H1 (cell line): ENCODE data around the gene SYVN1. TPM values are rescaled to one million over a fixed set of nuclear protein-coding genes. Genes with fewer than 3 reads are reported as not detected.

ENCODE experiments used
- CTCF ChIA-PET: fragments of 300-600 bp; sonication (Branson Sonifier 250); formaldehyde crosslinking; loops from one replicate; lab custom pipeline; 2021; ENCODE audit not compliant: partially characterized antibody; lab: Charles Lee
- POLR2A ChIA-PET: fragments of 300-600 bp; sonication (Branson Sonifier 250); formaldehyde crosslinking; loops from one replicate; lab custom pipeline; 2021; ENCODE audit warnings: inconsistent platforms; ENCODE audit not compliant: partially characterized antibody; lab: Charles Lee
- DNase-seq, 2 experiments: peaks; one replicate each; pipeline versions ENCODE4 v3.0.0 to v3.0.0-alpha.2; 2010 to 2022; ENCODE audit warnings: low spot score in 2 of 2, low read depth in 1 of 2, mixed read lengths in 1 of 2
- FAIRE-seq: peaks from 2 replicates; lab custom pipeline; 2011; peaks lifted over from hg19 to GRCh38; lab: Jason Lieb, UNC
- H2AFZ ChIP-seq: 2 replicates; pipeline ENCODE4 v1.8.1; 2012; ENCODE audit warnings: low read length, inconsistent platforms
- H2AK5ac ChIP-seq: 2 replicates; pipeline ENCODE4 v1.6.1; 2013; ENCODE audit warnings: low read depth, low read length
- H2BK120ac ChIP-seq: replicated peaks from 2 replicates; pipeline ENCODE3; 2013; ENCODE audit warnings: low read depth, low read length, inconsistent platforms
- H2BK12ac ChIP-seq: 2 replicates; pipeline ENCODE4 v1.6.1; 2013; ENCODE audit warnings: low read depth, low read length
- H2BK15ac ChIP-seq: 2 replicates; pipeline ENCODE4 v1.6.1; 2013; ENCODE audit warnings: low read length
- H2BK20ac ChIP-seq: 2 replicates; pipeline ENCODE4 v1.6.1; 2013; ENCODE audit warnings: low read length
- H2BK5ac ChIP-seq: 2 replicates; pipeline ENCODE4 v1.6.1; 2013; ENCODE audit warnings: low read depth, low read length
- H3K14ac ChIP-seq: 2 replicates; pipeline ENCODE4 v1.6.1; 2013; ENCODE audit warnings: inconsistent platforms; ENCODE audit not compliant: insufficient read length
- H3K18ac ChIP-seq: 2 replicates; pipeline ENCODE4 v1.6.1; 2013; ENCODE audit warnings: low read length; ENCODE audit errors: extremely low read depth
- H3K23ac ChIP-seq: 2 replicates; pipeline ENCODE4 v1.6.1; 2013; ENCODE audit warnings: inconsistent platforms; ENCODE audit not compliant: insufficient read length
- H3K23me2 ChIP-seq: 2 replicates; pipeline ENCODE4 v1.6.1; 2013; ENCODE audit warnings: low read depth, low read length
- H3K27ac ChIP-seq: 2 replicates; pipeline ENCODE4 v1.6.1; 2011; ENCODE audit warnings: low read depth, low read length, inconsistent platforms
- H3K27me3 ChIP-seq, 4 experiments: replicated peaks in 1 of 4; 1 replicate in 1 of 4; 2 replicates in 3 of 4; pipeline versions ENCODE4 v1.6.1 to v1.8.1; 2011 to 2013; ENCODE audit warnings: low read length in 3 of 4, mild to moderate bottlenecking in 3 of 4, inconsistent platforms in 2 of 4, mixed read lengths in 2 of 4, moderate library complexity in 1 of 4; ENCODE audit not compliant: control insufficient read depth in 3 of 4, insufficient read depth in 3 of 4; ENCODE audit errors: extremely low read depth in 1 of 4
- H3K36me3 ChIP-seq, 4 experiments: 2 replicates each; pipeline versions ENCODE4 v1.6.1 to v1.8.1; 2011 to 2013; ENCODE audit warnings: mild to moderate bottlenecking in 4 of 4, low read length in 3 of 4, moderate library complexity in 2 of 4, control low read depth in 1 of 4, inconsistent platforms in 1 of 4; ENCODE audit not compliant: insufficient read depth in 4 of 4, control insufficient read depth in 2 of 4
- H3K4ac ChIP-seq: replicated peaks from 2 replicates; pipeline ENCODE3; 2013; ENCODE audit warnings: low read length, low read depth, mixed read lengths, inconsistent platforms; ENCODE audit not compliant: insufficient read length
- H3K4me1 ChIP-seq, 4 experiments: replicated peaks in 1 of 4; 1 replicate in 1 of 4; 2 replicates in 3 of 4; pipeline versions ENCODE4 v1.6.1 to v1.8.1; 2011 to 2013; ENCODE audit warnings: low read length in 3 of 4, inconsistent platforms in 2 of 4, mixed read lengths in 1 of 4; ENCODE audit not compliant: insufficient read depth in 4 of 4, control insufficient read depth in 3 of 4
- H3K4me2 ChIP-seq, 2 experiments: 2 replicates each; pipeline versions ENCODE4 v1.6.1 to v1.8.1; 2011 to 2013; ENCODE audit warnings: low read depth in 2 of 2, low read length in 2 of 2, control low read depth in 1 of 2, inconsistent platforms in 1 of 2, mild to moderate bottlenecking in 1 of 2; ENCODE audit not compliant: insufficient read depth in 1 of 2
- H3K4me3 ChIP-seq, 4 experiments: fragments of 200-600, 300-600 bp in 1 of 4; sonication (generic), shearing (Covaris generic), sonication (Bioruptor Twin) in 1 of 4; 2 replicates each; pipeline versions ENCODE4 v1.5.1 to v1.8.1; 2011 to 2016; ENCODE audit warnings: low read length in 4 of 4, low read depth in 3 of 4, control low read depth in 2 of 4, inconsistent platforms in 2 of 4, mild to moderate bottlenecking in 2 of 4, mixed read lengths in 1 of 4, moderate library complexity in 1 of 4; ENCODE audit not compliant: insufficient read depth in 2 of 4; ENCODE audit errors: extremely low read depth in 1 of 4
- H3K56ac ChIP-seq: replicated peaks from 2 replicates; pipeline ENCODE3; 2013; ENCODE audit warnings: low read depth, mild to moderate bottlenecking, mixed read lengths, low read length, inconsistent platforms; ENCODE audit not compliant: insufficient read length
- H3K79me1 ChIP-seq: 2 replicates; pipeline ENCODE4 v1.6.1; 2013; ENCODE audit warnings: low read depth, low read length, control low read depth
- H3K79me2 ChIP-seq, 2 experiments: 2 replicates each; pipeline versions ENCODE4 v1.6.1 to v1.8.1; 2012 to 2013; ENCODE audit warnings: low read length in 2 of 2, mild to moderate bottlenecking in 2 of 2, inconsistent platforms in 1 of 2; ENCODE audit not compliant: insufficient read depth in 2 of 2, control insufficient read depth in 1 of 2
- H3K9ac ChIP-seq, 4 experiments: replicated peaks in 1 of 4; 1 replicate in 1 of 4; 2 replicates in 3 of 4; pipeline versions ENCODE4 v1.6.1 to v1.8.1; 2011 to 2013; ENCODE audit warnings: low read depth in 3 of 4, low read length in 3 of 4, control low read depth in 2 of 4, mild to moderate bottlenecking in 2 of 4, moderate library complexity in 2 of 4, inconsistent platforms in 1 of 4; ENCODE audit errors: extremely low read depth in 1 of 4
- H3K9me3 ChIP-seq, 2 experiments: 2 replicates each; pipeline versions ENCODE4 v1.6.1 to v1.8.1; 2012 to 2013; ENCODE audit warnings: mild to moderate bottlenecking in 2 of 2, moderate library complexity in 2 of 2, control low read depth in 1 of 2, inconsistent platforms in 1 of 2, low read depth in 1 of 2, low read length in 1 of 2, mixed read lengths in 1 of 2; ENCODE audit not compliant: insufficient read depth in 2 of 2
- H4K20me1 ChIP-seq, 2 experiments: replicated peaks in 1 of 2; 2 replicates each; pipeline versions ENCODE3 to v1.8.1; 2011 to 2013; ENCODE audit warnings: inconsistent platforms in 2 of 2, low read length in 2 of 2, mild to moderate bottlenecking in 1 of 2; ENCODE audit not compliant: insufficient read depth in 2 of 2, control insufficient read depth in 1 of 2
- H4K5ac ChIP-seq: 2 replicates; pipeline ENCODE4 v1.6.1; 2013; ENCODE audit warnings: low read length, low read depth, mixed read lengths, inconsistent platforms; ENCODE audit not compliant: insufficient read length
- H4K8ac ChIP-seq: 2 replicates; pipeline ENCODE4 v1.8.0; 2013; ENCODE audit warnings: mild to moderate bottlenecking, moderate library complexity, low read length, inconsistent platforms; ENCODE audit not compliant: insufficient read depth; ENCODE audit errors: extremely low read depth
- H4K91ac ChIP-seq: replicated peaks from 2 replicates; pipeline ENCODE3; 2013; ENCODE audit warnings: low read length, mixed read lengths, inconsistent platforms; ENCODE audit not compliant: insufficient read length
- CREB1 ChIP-seq: IDR thresholded peaks from 2 replicates; pipeline ENCODE4 v1.6.1; 2012; ENCODE audit warnings: inconsistent platforms
- JUN ChIP-seq: IDR thresholded peaks from 2 replicates; pipeline ENCODE4 v1.6.1; 2011; ENCODE audit warnings: low read depth, mild to moderate bottlenecking, improper control_type of control experiment, low read length
- NANOG ChIP-seq: IDR thresholded peaks from 2 replicates; pipeline ENCODE4 v1.6.1; 2011; ENCODE audit warnings: low read length, low read depth, mild to moderate bottlenecking, inconsistent platforms; ENCODE audit not compliant: insufficient read depth, poor library complexity, severe bottlenecking
- POLR2A ChIP-seq, 2 experiments: IDR thresholded peaks; 1 replicate in 1 of 2; 2 replicates in 1 of 2; pipeline ENCODE4 v1.6.1; 2011; ENCODE audit warnings: low read depth in 2 of 2, low read length in 2 of 2, mild to moderate bottlenecking in 2 of 2; ENCODE audit errors: control extremely low read depth in 1 of 2
- POLR2AphosphoS5 ChIP-seq: IDR thresholded peaks from 2 replicates; pipeline ENCODE4 v1.6.1; 2011; ENCODE audit warnings: low read depth, low read length
- SP2 ChIP-seq: IDR thresholded peaks from 2 replicates; pipeline ENCODE4 v1.6.1; 2012; ENCODE audit warnings: mild to moderate bottlenecking, low read length, inconsistent platforms
- YY1 ChIP-seq: IDR thresholded peaks from 2 replicates; pipeline ENCODE4 v1.6.1; 2011; ENCODE audit warnings: low read depth, mild to moderate bottlenecking, low read length
- WGBS, 2 experiments: shearing (Covaris generic) in 1 of 2; methylation state at CpG; one replicate each; pipeline versions ENCODE4 v1.1.6 to v1.1.7; 2013 to 2015; ENCODE audit warnings: low lambda C conversion rate in 2 of 2, mixed read lengths in 2 of 2, inconsistent platforms in 1 of 2, low coverage in 1 of 2, missing lambda C conversion rate in 1 of 2; ENCODE audit not compliant: insufficient replicate concordance in 2 of 2, insufficient coverage in 1 of 2, insufficient read length in 1 of 2; ENCODE audit errors: extremely low coverage in 1 of 2, missing lambda C conversion rate in 1 of 2; 5-methylcytosine and 5-hydroxymethylcytosine counted together
- polyA plus RNA-seq, 7 experiments: library from polyadenylated mRNA; depleted of rRNA in 3 of 7; stranded (reverse) in 5 of 7; unstranded in 2 of 7; fragments of >200 nt in 5 of 7; fragments of 200-250 nt in 2 of 7; gene quantifications; 1 replicate in 5 of 7; 2 replicates in 1 of 7; 4 replicates in 1 of 7; pipeline versions ENCODE4 v1.2.1 to v1.2.3, GENCODE V29; 2011 to 2013; ENCODE audit warnings: missing spikeins in 2 of 7, mixed read lengths in 2 of 7
- total RNA-seq: library from RNA; stranded (reverse); fragmentation: NEBNext Ultra II Directional; extraction: Animal tissue kit (Norgen Biotek cat#: 25700); gene quantifications from 2 replicates; pipeline ENCODE4 v1.2.1, GENCODE V29; 2021
- TF ChIP-seq, protein P1 (sequence below): IDR thresholded peaks from 2 replicates; pipeline ENCODE4 v1.6.1; 2011; ENCODE audit warnings: low read depth, mild to moderate bottlenecking, low read length; ENCODE audit not compliant: insufficient read depth
- TF ChIP-seq, protein P2 (sequence below): IDR thresholded peaks from 2 replicates; pipeline ENCODE4 v1.6.1; 2012; ENCODE audit warnings: inconsistent platforms

SYVN1 gene
- total and polyA plus RNA-seq, 2 of the 8 experiments (the other 6 are each of a cell fraction or from before 2014, with no cell fraction given) = 27.8 to 29.4 TPM

DNA sequence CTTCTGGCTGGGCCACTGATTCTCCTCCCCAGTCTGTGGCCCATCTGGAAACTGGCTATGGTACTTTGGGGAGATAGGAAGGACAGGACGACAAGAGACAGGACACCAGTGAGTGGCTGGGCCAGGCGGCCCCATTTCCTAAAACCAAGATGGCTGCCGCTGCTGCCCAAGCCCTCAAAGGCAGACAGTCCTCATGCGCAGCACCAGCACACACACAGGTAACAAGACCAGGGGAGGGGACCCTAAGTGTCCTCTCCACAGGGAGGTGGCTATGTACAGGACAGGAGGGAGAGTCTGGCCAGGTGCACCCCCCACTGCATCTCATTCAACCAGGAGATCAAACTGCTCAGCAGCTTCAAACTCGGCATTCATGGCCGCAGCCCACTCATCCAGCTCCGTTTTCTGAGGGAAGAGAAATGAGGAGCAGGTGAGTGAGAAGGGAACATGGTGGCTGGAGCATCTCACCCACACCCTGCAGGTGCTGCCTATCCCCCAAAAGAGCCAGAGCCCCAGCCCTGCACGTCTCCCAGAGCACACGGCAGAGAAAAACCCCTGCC is 55.5 kb downstream of the SYVN1 start:
- TF ChIP-seq NANOG = no peak
- TF ChIP-seq, protein P1, sequence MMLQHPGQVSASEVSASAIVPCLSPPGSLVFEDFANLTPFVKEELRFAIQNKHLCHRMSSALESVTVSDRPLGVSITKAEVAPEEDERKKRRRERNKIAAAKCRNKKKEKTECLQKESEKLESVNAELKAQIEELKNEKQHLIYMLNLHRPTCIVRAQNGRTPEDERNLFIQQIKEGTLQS = no peak
- TF ChIP-seq, protein P2, sequence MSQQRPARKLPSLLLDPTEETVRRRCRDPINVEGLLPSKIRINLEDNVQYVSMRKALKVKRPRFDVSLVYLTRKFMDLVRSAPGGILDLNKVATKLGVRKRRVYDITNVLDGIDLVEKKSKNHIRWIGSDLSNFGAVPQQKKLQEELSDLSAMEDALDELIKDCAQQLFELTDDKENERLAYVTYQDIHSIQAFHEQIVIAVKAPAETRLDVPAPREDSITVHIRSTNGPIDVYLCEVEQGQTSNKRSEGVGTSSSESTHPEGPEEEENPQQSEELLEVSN = no peak
- 0 out of 3 replicates have a peak, but pooled peaks of 1 of the 2 experiments have one; percentile 3 for TF ChIP-seq POLR2A (IDR thresholded peaks at IDR 0.05; ENCODE audit: control extremely low read depth in 1 of 2, low read depth in 2 of 2, low read length in 2 of 2)
- TF ChIP-seq CREB1 = no peak
- TF ChIP-seq YY1 = peak; percentile 83; the same call in 1 of the 2 replicates
- no peak for TF ChIP-seq SP2
- peak; percentile 7; the same call in 1 of the 2 replicates for TF ChIP-seq POLR2AphosphoS5
- no peak for TF ChIP-seq JUN
- Histone ChIP-seq H2BK5ac (no peak overlapping the region), H2BK20ac (no peak overlapping the region), H3K79me2 (peaks cover 10 to 44% of the 10 kb centered on the region in 2 experiments), H3K4me3 (no peak overlapping the region), H3K9me3 (no peaks in the 10 kb centered on the region), H2AFZ (no peak overlapping the region), H3K9ac (no peak overlapping the region), H3K79me1 (peaks cover 12% of the 10 kb centered on the region; the same call in 1 of the 2 replicates), H3K4me2 (no peak overlapping the region), H4K91ac (no peak overlapping the region), H4K5ac (no peak overlapping the region), H4K8ac (no peak overlapping the region), H3K4me1 (peaks cover 0 to 6% (median 3%) of the 10 kb centered on the region in 4 experiments; a peak in 4 of 7 replicates), H3K27me3 (no peaks in the 10 kb centered on the region), H3K27ac (no peak overlapping the region), H3K14ac (no peak overlapping the region), H3K4ac (no peak overlapping the region), H2BK15ac (no peak overlapping the region), H3K36me3 (peaks cover 20 to 41% (median 36%) of the 10 kb centered on the region in 4 experiments), H3K23me2 (peaks cover 4% of the 10 kb centered on the region; the same call in 1 of the 2 replicates), H2AK5ac (no peak overlapping the region), H4K20me1 (peaks cover 10 to 11% of the 10 kb centered on the region in 2 experiments), H3K56ac (no peak overlapping the region), H2BK120ac (no peak overlapping the region), H2BK12ac (no peak overlapping the region), H3K23ac (no peak overlapping the region), H3K18ac (no peak overlapping the region)
- ChIA-PET CTCF (interaction anchor here (0.6 to 4.7 kb wide), 25 partner anchors 10 to 481 kb away, joined by 3 to 28 read pairs (median 4); partner anchors contain the start of genes NAALADL1 and PYGM), POLR2A (interaction anchor here (0.6 to 21.6 kb wide), 13 partner anchors 10 to 80 kb away, joined by 3 to 230 read pairs (median 3); partner anchors contain the start of genes ARL2, FAU, MRPL49 and VPS51)
- no peak for FAIRE-seq
- 93% methylated on average over 9 of the region's 9 CpGs; no CpG with 5 or more reads in 1 of the 2 experiments for WGBS, 2 experiments
- DNase-seq = no peak
